Keratinocyte (primary cell): ENCODE measurements around the gene SOX5. TPM values are rescaled to one million over a fixed set of nuclear protein-coding genes. Genes with fewer than 3 reads are reported as not detected.

Experiments
- DNase-seq: peaks from one replicate; pipeline ENCODE4 v3.0.0-alpha.2; 2011; ENCODE audit warnings: low read depth, missing footprints, low spot score
- FAIRE-seq: peaks from 2 replicates; lab custom pipeline; 2011; peaks lifted over from hg19 to GRCh38; lab: Jason Lieb, UNC
- H2AFZ ChIP-seq: 2 replicates; pipeline ENCODE4 v1.6.0; 2012; ENCODE audit warnings: low read length, control low read depth, inconsistent platforms; ENCODE audit not compliant: control insufficient read depth
- H3K27ac ChIP-seq: 2 replicates; pipeline ENCODE4 v1.5.1; 2011; ENCODE audit warnings: low read length; ENCODE audit not compliant: control insufficient read depth, insufficient read depth
- H3K27me3 ChIP-seq: 3 replicates; pipeline ENCODE4 v1.6.0; 2011; ENCODE audit warnings: low read length; ENCODE audit not compliant: control insufficient read depth, insufficient read depth; ENCODE audit errors: extremely low read depth
- H3K36me3 ChIP-seq, 2 experiments: 2 replicates in 1 of 2; 3 replicates in 1 of 2; pipeline ENCODE4 v1.5.1; 2011; ENCODE audit warnings: low read length in 2 of 2, mild to moderate bottlenecking in 1 of 2; ENCODE audit not compliant: control insufficient read depth in 2 of 2, insufficient read depth in 2 of 2; ENCODE audit errors: extremely low read depth in 1 of 2
- H3K4me1 ChIP-seq: 3 replicates; pipeline ENCODE4 v1.5.1; 2011; ENCODE audit warnings: low read length; ENCODE audit not compliant: control insufficient read depth, insufficient read depth; ENCODE audit errors: extremely low read depth
- H3K4me2 ChIP-seq: 3 replicates; pipeline ENCODE4 v1.6.0; 2011; ENCODE audit warnings: low read depth, low read length; ENCODE audit not compliant: control insufficient read depth, insufficient read depth; ENCODE audit errors: extremely low read depth
- H3K4me3 ChIP-seq, 3 experiments: fragments of 200-600 bp in 1 of 3; sonication (generic) in 1 of 3; 2 replicates in 2 of 3; 3 replicates in 1 of 3; pipeline ENCODE4 v1.5.1; 2011 to 2016; ENCODE audit warnings: low read length in 3 of 3, mild to moderate bottlenecking in 3 of 3, control low read depth in 2 of 3, inconsistent platforms in 1 of 3, low read depth in 1 of 3, mixed read lengths in 1 of 3, mixed run types in 1 of 3, moderate library complexity in 1 of 3; ENCODE audit not compliant: control insufficient read depth in 2 of 3, insufficient read depth in 2 of 3; ENCODE audit errors: extremely low read depth in 1 of 3
- H3K79me2 ChIP-seq: 2 replicates; pipeline ENCODE4 v1.6.0; 2012; ENCODE audit warnings: low read length; ENCODE audit not compliant: control insufficient read depth, insufficient read depth
- H3K9ac ChIP-seq: 3 replicates; pipeline ENCODE4 v1.6.0; 2011; ENCODE audit warnings: low read length; ENCODE audit not compliant: control insufficient read depth, insufficient read depth; ENCODE audit errors: extremely low read depth
- H3K9me1 ChIP-seq: 3 replicates; pipeline ENCODE4 v1.6.0; 2011; ENCODE audit warnings: low read length; ENCODE audit not compliant: control insufficient read depth, insufficient read depth; ENCODE audit errors: extremely low read depth
- H3K9me3 ChIP-seq: 2 replicates; pipeline ENCODE4 v1.5.1; 2012; ENCODE audit warnings: low read depth, low read length; ENCODE audit not compliant: control insufficient read depth
- H4K20me1 ChIP-seq: 3 replicates; pipeline ENCODE4 v1.6.0; 2011; ENCODE audit warnings: low read length; ENCODE audit not compliant: control insufficient read depth, insufficient read depth; ENCODE audit errors: extremely low read depth
- EZH2 ChIP-seq: IDR thresholded peaks from one replicate; pipeline ENCODE4 v1.6.1; 2012; ENCODE audit warnings: inconsistent platforms, mild to moderate bottlenecking, low read length, moderate library complexity
- dilution Hi-C: fragments of 300-500 bp; cut with MboI; formaldehyde crosslinking; loops from one replicate; pipeline ENCODE4 v1.7.0; 2020; ENCODE audit warnings: low sequenced_read_pairs; ENCODE audit not compliant: extremely low pct_ligation_motif_present
- polyA plus RNA-seq, 5 experiments: library from polyadenylated mRNA; depleted of rRNA in 3 of 5; stranded (reverse) in 3 of 5; stranded (forward) in 1 of 5; unstranded in 1 of 5; fragments of >200 nt; gene quantifications; 1 replicate in 1 of 5; 2 replicates in 3 of 5; 3 replicates in 1 of 5; pipeline versions ENCODE4 v1.2.1 to v1.2.3, GENCODE V29; 2011 to 2012; ENCODE audit warnings: missing spikeins in 2 of 5, low read depth in 1 of 5, low replicate concordance in 1 of 5
- TF ChIP-seq, protein P1 (sequence below), 3 experiments: IDR thresholded peaks in 1 of 3; conservative IDR thresholded peaks in 1 of 3; optimal IDR thresholded peaks in 1 of 3; 2 replicates in 2 of 3; 3 replicates in 1 of 3; pipeline versions ENCODE3 to v1.5.1; 2011; ENCODE audit warnings: low read length in 3 of 3, mild to moderate bottlenecking in 3 of 3, moderate library complexity in 2 of 3, control low read depth in 1 of 3, inconsistent platforms in 1 of 3; ENCODE audit not compliant: insufficient read depth in 2 of 3; ENCODE audit errors: extremely low read depth in 1 of 3

Gene SOX5
- polyA plus RNA-seq, 1 donor (not counting 4 experiments of a cell fraction or from before 2014, with no cell fraction given) = not detected

DNA sequence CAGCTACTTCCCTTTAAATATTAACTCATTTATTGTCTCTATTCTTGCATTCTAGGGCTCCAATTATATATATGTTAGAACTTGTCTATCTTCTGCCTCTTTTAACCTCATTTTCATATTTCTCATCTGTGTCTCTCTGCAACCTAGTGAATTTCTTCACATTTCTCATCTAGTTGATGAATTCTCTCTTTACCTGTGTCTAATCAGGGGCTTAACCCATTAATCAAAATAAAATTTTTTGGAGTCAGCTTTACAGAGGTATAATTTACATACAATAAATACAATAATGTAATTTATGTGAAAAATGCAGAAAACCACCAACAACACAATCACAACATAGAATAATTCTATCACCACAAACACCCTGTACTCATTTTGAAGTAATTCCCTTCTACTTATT lies 255.2 kb downstream of the SOX5 start:
- no peaks in the 10 kb centered on the region for H3K79me2 ChIP-seq
- H3K4me2 ChIP-seq = no peak overlapping the region
- H3K4me1 ChIP-seq = no peaks in the 10 kb centered on the region
- no peak for DNase-seq
- H3K9me3 ChIP-seq = no peaks in the 10 kb centered on the region
- no peak overlapping the region for H2AFZ ChIP-seq
- H4K20me1 ChIP-seq = no peaks in the 10 kb centered on the region
- no peak for FAIRE-seq
- no peak for TF ChIP-seq EZH2
- TF ChIP-seq, protein P1, sequence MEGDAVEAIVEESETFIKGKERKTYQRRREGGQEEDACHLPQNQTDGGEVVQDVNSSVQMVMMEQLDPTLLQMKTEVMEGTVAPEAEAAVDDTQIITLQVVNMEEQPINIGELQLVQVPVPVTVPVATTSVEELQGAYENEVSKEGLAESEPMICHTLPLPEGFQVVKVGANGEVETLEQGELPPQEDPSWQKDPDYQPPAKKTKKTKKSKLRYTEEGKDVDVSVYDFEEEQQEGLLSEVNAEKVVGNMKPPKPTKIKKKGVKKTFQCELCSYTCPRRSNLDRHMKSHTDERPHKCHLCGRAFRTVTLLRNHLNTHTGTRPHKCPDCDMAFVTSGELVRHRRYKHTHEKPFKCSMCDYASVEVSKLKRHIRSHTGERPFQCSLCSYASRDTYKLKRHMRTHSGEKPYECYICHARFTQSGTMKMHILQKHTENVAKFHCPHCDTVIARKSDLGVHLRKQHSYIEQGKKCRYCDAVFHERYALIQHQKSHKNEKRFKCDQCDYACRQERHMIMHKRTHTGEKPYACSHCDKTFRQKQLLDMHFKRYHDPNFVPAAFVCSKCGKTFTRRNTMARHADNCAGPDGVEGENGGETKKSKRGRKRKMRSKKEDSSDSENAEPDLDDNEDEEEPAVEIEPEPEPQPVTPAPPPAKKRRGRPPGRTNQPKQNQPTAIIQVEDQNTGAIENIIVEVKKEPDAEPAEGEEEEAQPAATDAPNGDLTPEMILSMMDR (optimal IDR thresholded peaks at IDR 0.05 in 1 of 3, IDR thresholded peaks at IDR 0.05 in 1 of 3, conservative IDR thresholded peaks at IDR 0.05 in 1 of 3; ENCODE audit: extremely low read depth in 1 of 3, insufficient read depth in 2 of 3, low read length in 3 of 3) = no peak
- dilution Hi-C loops = no loop called here
- no peak overlapping the region for H3K9ac ChIP-seq
- H3K27me3 ChIP-seq = no peaks in the 10 kb centered on the region
- no peaks in the 10 kb centered on the region for H3K36me3 ChIP-seq
- no peaks in the 10 kb centered on the region for H3K9me1 ChIP-seq
- H3K27ac ChIP-seq = no peak overlapping the region
- H3K4me3 ChIP-seq = no peak overlapping the region

DNA sequence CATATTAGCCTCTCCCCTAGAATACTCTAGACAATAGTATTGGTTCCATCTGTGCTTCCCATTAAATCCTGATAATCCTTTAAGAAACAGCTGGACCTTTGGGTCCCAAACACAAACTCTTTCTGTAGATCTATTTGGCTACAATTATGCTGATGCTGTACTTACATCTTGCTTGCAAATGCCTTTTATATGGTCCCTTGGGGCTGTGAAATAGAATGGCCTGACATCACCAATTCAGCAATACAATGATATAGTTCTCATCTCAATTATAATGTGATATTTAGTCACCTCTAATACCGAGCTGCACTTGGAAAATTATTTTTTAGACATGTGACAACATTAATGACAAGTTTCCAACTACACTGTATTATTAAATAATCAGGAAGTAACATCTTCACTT lies 261.5 kb downstream of the SOX5 start:
- Histone ChIP-seq H3K27ac (no peak overlapping the region), H3K4me2 (no peak overlapping the region), H3K36me3 (no peaks in the 10 kb centered on the region), H3K79me2 (no peaks in the 10 kb centered on the region), H2AFZ (no peak overlapping the region), H3K9ac (no peak overlapping the region), H3K4me1 (no peaks in the 10 kb centered on the region), H3K27me3 (no peaks in the 10 kb centered on the region), H3K9me3 (no peaks in the 10 kb centered on the region), H4K20me1 (no peaks in the 10 kb centered on the region), H3K9me1 (no peaks in the 10 kb centered on the region), H3K4me3 (no peak overlapping the region)
- dilution Hi-C loops = no loop called here
- no peak for FAIRE-seq
- TF ChIP-seq, protein P1 (optimal IDR thresholded peaks at IDR 0.05 in 1 of 3, IDR thresholded peaks at IDR 0.05 in 1 of 3, conservative IDR thresholded peaks at IDR 0.05 in 1 of 3; ENCODE audit: extremely low read depth in 1 of 3, insufficient read depth in 2 of 3, low read length in 3 of 3) = no peak
- TF ChIP-seq EZH2 = no peak
- DNase-seq = no peak
